GM10847 (cell line): ENCODE data around the gene EPS8L2.

Source experiments
- POLR2A ChIP-seq: IDR thresholded peaks from 2 replicates; pipeline ENCODE4 v1.6.1; 2011; ENCODE audit not compliant: insufficient read length; ENCODE audit errors: extremely low read depth

EPS8L2 gene

DNA sequence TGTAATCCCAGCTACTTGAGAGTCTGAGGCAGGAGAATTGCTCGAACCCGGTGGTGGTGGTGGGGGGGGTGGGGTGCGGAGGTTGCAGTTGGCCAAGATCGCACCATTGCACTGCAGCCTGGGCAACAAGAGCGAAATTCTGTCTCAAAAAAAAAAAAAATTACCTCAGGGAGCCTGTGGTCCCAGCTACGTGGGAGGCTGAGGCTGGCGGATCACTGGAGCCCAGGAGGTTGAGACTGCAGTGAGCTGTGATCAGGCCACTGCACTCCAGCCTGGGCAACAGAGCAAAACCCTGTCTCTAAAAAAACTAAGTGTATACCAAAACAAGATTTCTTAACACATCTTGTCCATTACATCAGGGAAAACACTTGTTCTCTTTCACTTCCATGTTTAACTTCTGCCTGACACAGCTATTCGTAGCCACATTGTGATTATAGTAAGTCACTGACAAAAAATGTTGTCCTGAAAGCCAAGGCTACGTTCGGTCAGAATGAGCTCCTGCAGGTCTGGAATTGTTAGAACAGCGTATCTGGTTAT is 9.0 kb upstream of the EPS8L2 start:
- TF ChIP-seq POLR2A = no peak

GRCh38 chr11:697811-698311 is 8.2 kb upstream of the EPS8L2 start:
- no peak for TF ChIP-seq POLR2A

DNA sequence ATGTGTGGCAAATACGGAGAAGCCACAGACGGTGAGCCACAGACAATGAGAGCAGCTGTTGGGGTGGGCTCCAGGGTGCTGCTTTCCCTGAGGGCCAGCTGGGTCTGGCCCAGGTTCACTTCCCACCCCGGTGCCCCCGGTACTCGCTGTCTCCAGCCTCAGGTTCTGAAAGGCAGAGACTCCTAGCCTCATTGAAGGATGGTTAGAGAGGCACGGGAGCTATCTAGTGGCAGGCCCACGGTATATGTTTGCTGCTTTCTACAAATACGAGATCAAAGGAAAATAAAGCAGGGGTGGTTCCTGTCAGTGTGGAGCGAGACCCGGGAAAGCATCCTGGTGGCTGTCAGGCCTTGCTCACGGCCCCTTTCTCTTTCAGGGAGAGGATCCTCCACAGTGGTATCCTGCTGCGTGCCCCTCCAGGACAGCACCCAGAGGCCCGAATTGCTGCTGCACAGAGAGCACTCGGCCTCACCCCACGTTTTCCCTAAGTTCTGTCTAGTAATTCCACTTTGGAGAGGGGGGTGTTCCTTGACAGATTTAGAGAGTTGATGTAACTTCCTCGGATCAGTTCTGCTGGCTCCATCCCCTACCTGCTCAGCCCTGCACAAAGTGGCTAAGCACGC is 7.4 kb upstream of the EPS8L2 start:
- no peak for TF ChIP-seq POLR2A

- no peak for TF ChIP-seq POLR2A
Measured at GRCh38 chr11:699116-699508, 6.9 kb upstream of the EPS8L2 start.

- TF ChIP-seq POLR2A = no peak
Measured at GRCh38 chr11:699753-700152, 6.3 kb upstream of the EPS8L2 start.

GRCh38 chr11:701741-702461 is 4.1 kb upstream of the EPS8L2 start:
- no peak for TF ChIP-seq POLR2A

GRCh38 chr11:702462-703461 is 3.3 kb upstream of the EPS8L2 start:
- TF ChIP-seq POLR2A = no peak

GRCh38 chr11:703506-703905 is 2.5 kb upstream of the EPS8L2 start:
- TF ChIP-seq POLR2A = no peak

DNA sequence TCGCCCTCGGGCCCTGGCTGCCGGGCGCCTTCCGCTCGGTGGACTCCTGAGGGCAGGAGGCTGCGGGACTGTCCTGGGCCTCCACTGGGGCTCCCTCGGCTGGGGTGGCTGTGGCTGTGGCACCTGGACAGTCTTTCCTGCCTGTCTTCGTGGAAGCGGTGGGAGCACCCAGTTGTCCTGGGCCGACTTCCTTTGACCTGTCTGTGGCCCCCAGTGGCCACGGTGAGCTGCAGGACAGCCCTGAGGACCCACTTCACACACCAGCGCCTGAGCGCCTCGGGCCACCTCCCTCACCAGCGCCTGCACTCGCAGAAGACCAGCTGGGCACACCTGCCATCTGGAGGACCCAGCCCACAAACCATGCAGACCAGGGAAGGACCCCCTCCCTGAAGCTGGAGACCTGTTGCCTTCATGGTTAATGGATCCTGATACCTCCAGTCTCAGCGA is 1.8 kb upstream of the EPS8L2 start:
- TF ChIP-seq POLR2A = no peak

GRCh38 chr11:704781-705645 is 1.0 kb upstream of the EPS8L2 start:
- TF ChIP-seq POLR2A = no peak

DNA sequence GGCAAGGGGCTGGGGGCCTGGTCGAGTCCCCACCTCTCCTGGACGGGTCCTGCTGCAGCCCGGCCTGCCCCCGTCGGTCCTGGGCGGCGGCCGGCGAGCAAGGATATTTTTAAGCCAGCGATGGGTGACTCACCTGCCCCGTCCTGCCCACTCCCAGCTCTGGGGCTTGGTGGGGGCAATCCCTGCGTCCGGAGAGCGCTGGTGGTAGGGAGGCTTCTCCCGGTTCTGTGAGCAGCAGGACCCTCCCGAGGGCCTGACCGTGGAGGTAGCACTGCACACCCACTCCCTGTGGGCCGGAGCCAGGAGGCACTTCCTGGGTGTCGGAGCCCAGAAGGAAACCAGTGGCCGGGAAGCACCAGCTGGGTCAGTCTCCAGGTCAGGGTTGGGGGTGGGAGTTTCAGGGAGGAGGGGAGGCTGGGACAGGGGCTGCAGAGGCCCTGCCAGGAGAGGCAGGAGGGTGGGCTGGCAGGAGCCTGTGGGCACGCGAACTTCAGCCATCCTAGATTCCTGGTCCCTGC is 467 bp downstream of the EPS8L2 start:
- no peak for TF ChIP-seq POLR2A

GRCh38 chr11:706957-707816 is 1.2 kb downstream of the EPS8L2 start:
- TF ChIP-seq POLR2A = no peak

DNA sequence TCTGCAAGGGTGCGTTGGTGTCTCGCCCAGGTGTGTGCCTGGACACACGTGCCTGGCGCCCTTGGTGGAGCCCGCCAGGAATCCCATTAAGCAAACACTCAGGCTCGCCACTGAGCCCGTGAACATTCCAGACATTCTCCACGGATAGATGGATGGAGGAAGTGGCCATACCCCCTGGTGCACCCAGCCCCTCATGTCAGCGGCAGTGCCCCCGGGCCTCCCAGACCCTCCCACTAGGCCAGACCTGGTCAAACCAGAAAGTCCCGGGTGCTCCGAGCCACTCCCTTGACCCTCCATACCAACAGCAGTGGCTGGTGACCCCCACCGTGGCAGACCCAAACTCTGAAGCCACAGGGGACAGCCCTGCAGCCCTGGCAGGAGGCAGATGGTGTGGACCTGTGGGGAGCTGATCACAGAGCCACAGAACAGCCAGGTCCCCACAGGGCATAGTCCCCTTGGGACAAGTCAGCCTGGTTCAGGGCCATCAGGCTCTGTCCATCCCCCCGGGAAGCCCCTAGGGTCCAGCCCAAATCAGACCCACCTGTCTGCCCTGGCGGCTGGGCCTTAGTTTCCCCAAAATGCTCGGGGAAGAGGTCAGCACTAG is 1.9 kb downstream of the EPS8L2 start:
- no peak for TF ChIP-seq POLR2A
